ENCODE results near the gene RERE.

The RERE gene

DNA sequence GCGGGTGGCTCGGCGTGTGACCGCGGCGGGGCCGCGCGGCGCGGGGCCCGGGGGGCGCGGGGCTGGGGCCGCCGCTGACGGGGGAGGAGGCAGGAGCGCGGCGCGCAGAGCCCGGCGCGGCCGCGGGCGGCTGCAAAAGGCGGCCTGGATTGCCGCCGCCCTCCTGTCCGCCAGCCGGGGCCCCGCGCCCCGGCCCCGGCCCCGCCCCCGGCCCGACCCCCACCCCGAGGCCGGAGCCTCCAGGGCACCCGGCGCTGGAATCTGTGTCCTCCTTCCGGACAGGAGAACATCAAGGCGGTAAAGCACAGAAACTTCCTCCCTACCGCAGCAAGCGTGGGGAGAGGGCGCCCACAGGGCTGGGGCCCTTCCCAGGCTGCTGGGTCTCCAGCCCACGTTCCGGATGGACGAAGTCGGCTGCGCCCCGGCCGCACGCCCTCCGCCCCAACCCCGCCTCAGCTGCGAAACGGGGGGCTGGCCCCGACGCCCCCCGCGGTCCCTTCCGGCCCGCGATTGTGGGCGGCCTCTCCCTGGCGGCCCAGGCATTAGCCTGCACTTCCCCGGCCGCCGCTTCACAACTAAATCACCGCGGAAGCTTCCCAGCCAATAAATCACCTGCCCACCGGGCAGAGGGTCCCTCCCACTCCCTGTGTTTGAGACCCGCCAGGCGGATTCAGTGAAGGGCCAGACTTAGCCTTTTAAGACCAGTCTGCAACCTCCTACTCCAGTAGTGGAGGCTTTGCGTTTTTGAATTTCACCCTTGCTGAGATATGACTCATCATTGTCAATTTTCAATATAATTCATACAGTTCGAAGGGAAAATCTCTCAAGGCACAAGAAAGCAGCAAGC lies 393.5 kb downstream of the RERE start:
- peak; percentile 80 for DNase-seq (ENCODE audit: low spot score)

- DNase-seq (ENCODE audit: low spot score), result peak; percentile 57
These were observed 394.2 kb downstream of the RERE start for GRCh38 chr1:8423269-8423691.

GRCh38 chr1:8422510-8423268 lies 394.8 kb downstream of the RERE start:
- DNase-seq (ENCODE audit: low spot score), result no peak

GRCh38 chr1:8421721-8422120 lies 395.7 kb downstream of the RERE start:
- DNase-seq (ENCODE audit: low spot score), result no peak

DNA sequence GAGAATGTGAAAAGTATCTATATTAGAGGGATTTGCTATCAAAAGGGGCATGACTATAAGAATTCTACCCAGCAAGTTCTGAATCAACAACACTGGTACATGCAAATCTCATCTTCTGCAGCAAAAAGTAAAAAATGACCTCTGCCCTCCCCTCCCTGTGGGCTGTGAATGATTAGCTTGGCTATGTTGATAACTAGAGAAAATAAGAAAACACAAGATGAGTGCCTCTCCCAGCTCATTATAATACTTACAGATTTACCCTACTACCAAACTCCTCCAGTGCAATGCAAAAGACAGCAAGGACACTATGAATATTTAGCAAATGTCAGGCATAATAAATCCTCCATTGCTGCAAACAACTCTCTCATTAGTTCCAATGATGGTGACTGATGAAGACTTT lies 397.1 kb downstream of the RERE start:
- DNase-seq (ENCODE audit: low spot score), result no peak

GRCh38 chr1:8419861-8420260 lies 397.6 kb downstream of the RERE start:
- DNase-seq (ENCODE audit: low spot score), result no peak

- DNase-seq (ENCODE audit: low spot score), result no peak
These were observed 398.3 kb downstream of the RERE start for GRCh38 chr1:8419172-8419571.

- no peak for DNase-seq (ENCODE audit: low spot score)
These were observed 399.1 kb downstream of the RERE start for GRCh38 chr1:8418301-8418700.

DNA sequence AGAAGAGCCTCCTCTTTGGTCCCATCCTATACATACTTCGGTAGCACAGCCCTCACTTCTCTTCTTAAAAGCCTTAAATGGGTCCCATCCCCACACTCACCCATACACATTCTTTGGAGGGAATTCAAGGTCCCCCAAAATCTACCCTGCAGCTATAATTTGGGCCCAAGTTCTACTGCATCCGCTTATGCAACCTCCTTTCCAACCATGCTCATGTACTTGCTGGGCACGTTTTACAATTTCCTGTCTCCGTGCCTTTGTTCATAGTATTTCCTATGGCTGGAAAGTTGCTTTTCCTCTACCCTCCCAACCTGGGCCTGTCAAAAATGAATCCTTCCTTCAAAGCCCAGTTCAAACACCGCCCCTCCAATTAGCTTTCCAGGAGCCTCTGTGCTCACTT lies 399.8 kb downstream of the RERE start:
- DNase-seq (ENCODE audit: low spot score), result no peak

DNA sequence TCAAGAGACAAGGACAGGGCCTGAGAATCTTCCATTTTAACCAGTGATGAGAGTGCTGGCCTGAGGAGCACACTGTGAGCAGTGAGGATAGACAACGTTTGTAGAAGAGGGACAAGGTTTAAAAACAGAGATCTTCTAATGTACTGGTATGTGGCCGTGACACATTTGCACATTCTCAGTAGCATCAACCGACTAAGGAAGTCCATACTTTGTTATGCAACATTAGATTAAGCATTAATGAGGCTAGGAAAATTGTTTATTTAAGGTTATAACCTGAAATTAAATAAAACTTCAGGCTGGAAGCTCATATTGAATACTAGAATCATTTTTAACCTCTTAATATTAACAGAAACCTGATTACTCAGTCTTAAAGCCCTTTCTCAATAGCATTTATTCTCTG lies 400.6 kb downstream of the RERE start:
- no peak for DNase-seq (ENCODE audit: low spot score)

- no peak for DNase-seq (ENCODE audit: low spot score)
These were observed 401.7 kb downstream of the RERE start for GRCh38 chr1:8415526-8416278.

- DNase-seq (ENCODE audit: low spot score), result no peak
These were observed 405.1 kb downstream of the RERE start for GRCh38 chr1:8412183-8412831.

- DNase-seq (ENCODE audit: low spot score), result no peak
These were observed 405.6 kb downstream of the RERE start for GRCh38 chr1:8411803-8412182.

DNA sequence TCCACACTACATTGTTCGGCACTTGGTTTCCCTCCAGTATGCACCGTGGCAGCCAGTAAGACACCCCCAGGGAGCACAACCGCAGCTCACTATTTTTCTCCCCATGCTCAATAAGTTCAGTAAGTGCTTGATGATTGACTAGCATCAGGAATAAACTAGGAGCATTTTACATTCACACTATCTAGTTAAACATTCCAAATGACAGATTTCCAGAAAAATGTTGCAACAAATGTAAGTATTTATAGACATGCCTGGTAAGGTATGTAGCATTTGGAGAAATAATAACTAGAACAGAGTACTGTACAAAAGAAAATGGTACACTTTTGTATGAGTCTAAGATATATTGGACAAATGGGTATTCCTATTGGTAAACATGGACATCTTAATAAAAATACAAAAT lies 406.6 kb downstream of the RERE start:
- no peak for DNase-seq (ENCODE audit: low spot score)

DNA sequence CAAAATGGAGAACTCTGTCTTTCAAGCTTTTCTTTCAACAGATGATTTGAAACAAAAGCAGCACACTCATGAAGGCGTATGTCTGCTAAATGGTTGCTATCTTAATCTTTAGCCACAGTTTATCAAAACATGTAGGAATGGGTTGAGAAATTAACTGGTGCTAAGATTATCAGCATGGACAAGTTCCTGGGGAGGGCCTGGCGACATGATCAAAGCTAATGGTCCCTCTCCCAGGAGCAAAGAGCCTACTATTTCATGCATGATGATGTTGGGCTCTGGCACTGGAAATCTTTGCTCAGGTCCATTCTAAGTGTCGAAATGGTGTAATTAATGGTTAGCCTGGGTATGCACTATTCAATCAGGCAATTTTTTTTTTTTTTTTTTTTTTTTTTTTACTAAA lies 407.8 kb downstream of the RERE start:
- DNase-seq (ENCODE audit: low spot score), result no peak

DNA sequence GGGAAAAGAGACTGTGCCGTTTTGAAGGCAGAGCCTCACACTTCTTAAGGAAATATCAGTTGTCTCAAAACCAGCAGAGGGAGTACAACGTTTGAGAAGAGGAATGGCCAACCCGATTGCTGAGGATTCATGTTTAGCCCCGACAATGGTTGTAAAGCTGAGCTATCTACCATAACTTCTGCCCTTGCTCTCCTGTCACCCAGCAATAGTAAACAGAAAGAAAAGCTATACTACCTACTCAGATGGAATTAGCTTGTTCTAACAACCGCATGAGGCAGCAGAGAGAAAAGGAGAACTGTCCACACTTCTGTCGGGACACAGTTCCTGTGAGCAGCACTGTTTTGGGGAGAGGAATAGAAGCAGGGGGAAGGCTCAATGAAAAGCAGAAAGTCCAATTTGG lies 408.3 kb downstream of the RERE start:
- no peak for DNase-seq (ENCODE audit: low spot score)

DNA sequence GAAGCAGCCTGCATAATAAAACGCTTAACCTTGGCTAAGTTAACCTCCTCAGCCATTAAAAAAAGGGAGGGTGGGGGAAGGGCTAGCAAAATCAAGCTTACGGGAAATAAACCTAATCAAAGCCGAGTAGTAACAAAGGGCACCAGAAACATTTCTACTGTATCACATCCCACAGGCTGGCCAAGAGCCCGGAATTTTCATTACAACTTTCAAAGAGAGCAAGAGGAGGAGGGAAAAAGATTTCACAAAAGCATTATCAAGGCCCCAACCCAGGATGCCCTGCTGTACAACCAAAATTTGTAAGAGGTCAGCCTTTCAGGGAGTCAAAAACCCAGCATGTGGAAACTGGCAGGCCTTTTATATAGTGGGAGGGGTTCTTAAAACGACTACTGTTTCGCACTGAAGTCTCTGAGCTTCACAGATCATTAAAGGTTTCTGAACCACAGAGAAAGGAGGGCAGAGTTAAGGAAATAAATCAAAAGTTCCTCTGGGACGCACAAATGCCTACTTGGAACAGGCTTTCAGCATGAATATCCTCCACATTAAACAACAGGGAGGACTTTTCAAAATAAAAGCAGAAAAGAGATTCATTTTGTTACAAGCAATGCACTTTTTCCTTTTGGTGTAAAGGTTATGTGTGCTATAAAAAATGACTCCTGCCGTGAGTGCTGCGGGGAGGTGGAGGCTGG lies 409.1 kb downstream of the RERE start:
- DNase-seq (ENCODE audit: low spot score), result no peak

- DNase-seq (ENCODE audit: low spot score), result no peak
These were observed 409.8 kb downstream of the RERE start for GRCh38 chr1:8407652-8408051.

DNA sequence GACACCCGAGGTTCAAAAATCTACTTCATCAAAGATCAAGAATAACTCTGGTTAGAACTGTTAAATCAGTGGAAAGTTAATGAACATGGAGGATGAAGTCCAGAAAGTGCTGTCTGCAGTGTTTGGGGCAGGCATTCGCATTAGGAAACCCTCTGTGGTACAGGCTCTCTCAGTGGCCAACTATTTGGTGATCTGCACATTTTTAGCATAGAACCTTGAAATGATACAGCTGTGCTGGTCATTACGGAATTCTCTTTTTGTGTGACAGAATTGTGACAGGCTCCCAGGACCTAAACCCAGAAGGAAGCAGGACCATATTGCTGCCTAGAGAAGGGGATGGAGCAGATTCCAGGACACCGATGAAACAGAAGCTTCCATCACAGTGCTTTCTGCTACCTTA lies 410.5 kb downstream of the RERE start:
- no peak for DNase-seq (ENCODE audit: low spot score)

- no peak for DNase-seq (ENCODE audit: low spot score)
These were observed 411.4 kb downstream of the RERE start for GRCh38 chr1:8406011-8406410.

Data from germinal center (tissue), 1 donor.